IMR-90 (cell line): Measurements from ENCODE around the gene CMIP. TPM values are rescaled to one million over a fixed set of nuclear protein-coding genes. Genes with fewer than 3 reads are reported as not detected.

Source experiments
- ATAC-seq: fragments of 200-7000 bp; cut with Tn5 transposase; 2 replicates; pipeline ENCODE4 v1.9.1; 2020; ENCODE audit warnings: low read depth, mild to moderate bottlenecking, moderate library complexity
- BruUV-seq: library from RNA; stranded (reverse); fragments of 400-500 nt; replicated peaks from 2 replicates; lab custom pipeline; 2021; lab: Mats Ljungman, UMichigan
- CTCF ChIA-PET: fragments of 300-600 bp; formaldehyde crosslinking; extraction: SDS; loops from one replicate; lab custom pipeline; 2021; ENCODE audit warnings: antibody characterized with exemption; lab: Yijun Ruan, JAX
- POLR2A ChIA-PET: fragments of 300-600 bp; sonication (Branson Sonifier 250); formaldehyde crosslinking; loops from one replicate; lab custom pipeline; 2022; ENCODE audit warnings: antibody characterized with exemption; ENCODE audit not compliant: unreplicated experiment; lab: Charles Lee
- DNase-seq: peaks from one replicate; pipeline ENCODE4 v3.0.0; 2013
- H2AFZ ChIP-seq: replicated peaks from 2 replicates; pipeline ENCODE3; 2013; ENCODE audit warnings: low read length, mild to moderate bottlenecking; ENCODE audit not compliant: poor library complexity
- H2AK5ac ChIP-seq: 2 replicates; pipeline ENCODE4 v1.6.1; 2013; ENCODE audit warnings: low read depth, low read length, inconsistent platforms
- H2AK9ac ChIP-seq: replicated peaks from 2 replicates; pipeline ENCODE3; 2013; ENCODE audit warnings: mild to moderate bottlenecking, low read depth, low read length, moderate library complexity; ENCODE audit not compliant: poor library complexity
- H2BK120ac ChIP-seq: 2 replicates; pipeline ENCODE4 v1.6.1; 2013; ENCODE audit warnings: low read depth, low read length, inconsistent platforms
- H2BK15ac ChIP-seq: 3 replicates; pipeline ENCODE4 v1.6.1; 2013; ENCODE audit warnings: low read depth, low read length, inconsistent platforms
- H2BK20ac ChIP-seq: 2 replicates; pipeline ENCODE4 v1.6.1; 2013; ENCODE audit warnings: low read depth, mild to moderate bottlenecking, inconsistent platforms, low read length, moderate library complexity
- H2BK5ac ChIP-seq: 2 replicates; pipeline ENCODE4 v1.6.1; 2013; ENCODE audit warnings: mild to moderate bottlenecking, low read depth, low read length, inconsistent platforms; ENCODE audit not compliant: poor library complexity, severe bottlenecking
- H3K14ac ChIP-seq: replicated peaks from 2 replicates; pipeline ENCODE4 v1.6.1; 2013; ENCODE audit warnings: low read depth, low read length, inconsistent platforms
- H3K18ac ChIP-seq: 2 replicates; pipeline ENCODE4 v1.6.1; 2013; ENCODE audit warnings: low read depth, low read length, control low read depth
- H3K23ac ChIP-seq: 2 replicates; pipeline ENCODE4 v1.6.1; 2013; ENCODE audit warnings: low read depth, low read length, inconsistent platforms
- H3K27ac ChIP-seq: 2 replicates; pipeline ENCODE4 v1.5.1; 2013; ENCODE audit warnings: mild to moderate bottlenecking, control low read depth, low read length; ENCODE audit not compliant: insufficient read depth
- H3K27me3 ChIP-seq: 2 replicates; pipeline ENCODE4 v1.6.1; 2013; ENCODE audit warnings: low read length; ENCODE audit not compliant: control insufficient read depth, insufficient read depth
- H3K36me3 ChIP-seq: 2 replicates; pipeline ENCODE4 v1.6.1; 2013; ENCODE audit warnings: low read length, mixed read lengths; ENCODE audit not compliant: control insufficient read depth, insufficient read depth
- H3K4ac ChIP-seq: 2 replicates; pipeline ENCODE4 v1.6.1; 2013; ENCODE audit warnings: low read depth, low read length, inconsistent platforms
- H3K4me1 ChIP-seq: 2 replicates; pipeline ENCODE4 v1.6.1; 2013; ENCODE audit warnings: low read length, mixed read lengths; ENCODE audit not compliant: control insufficient read depth, insufficient read depth
- H3K4me2 ChIP-seq: 2 replicates; pipeline ENCODE4 v1.6.1; 2013; ENCODE audit warnings: low read depth, mild to moderate bottlenecking, control low read depth, low read length, moderate library complexity
- H3K4me3 ChIP-seq: 2 replicates; pipeline ENCODE4 v1.5.1; 2013; ENCODE audit warnings: low read depth, mild to moderate bottlenecking, control low read depth, low read length, moderate library complexity; ENCODE audit not compliant: insufficient read depth
- H3K56ac ChIP-seq: 2 replicates; pipeline ENCODE4 v1.6.1; 2013; ENCODE audit warnings: low read length, inconsistent platforms; ENCODE audit not compliant: insufficient read depth; ENCODE audit errors: extremely low read depth
- H3K79me1 ChIP-seq, 2 experiments: 2 replicates each; pipeline ENCODE4 v1.6.1; 2013; ENCODE audit warnings: low read length in 2 of 2, inconsistent platforms in 1 of 2, low read depth in 1 of 2
- H3K9ac ChIP-seq: 2 replicates; pipeline ENCODE4 v1.6.1; 2013; ENCODE audit warnings: low read depth, low read length, control low read depth
- H3K9me1 ChIP-seq: 2 replicates; pipeline ENCODE4 v1.6.1; 2013; ENCODE audit warnings: low read length, inconsistent platforms; ENCODE audit not compliant: insufficient read depth
- H3K9me3 ChIP-seq: 2 replicates; pipeline ENCODE4 v1.6.1; 2013; ENCODE audit warnings: low read length; ENCODE audit not compliant: control insufficient read depth, insufficient read depth
- H4K20me1 ChIP-seq: 2 replicates; pipeline ENCODE4 v1.6.1; 2013; ENCODE audit warnings: low read length, inconsistent platforms; ENCODE audit not compliant: insufficient read depth
- H4K5ac ChIP-seq: 2 replicates; pipeline ENCODE4 v1.6.1; 2013; ENCODE audit warnings: mild to moderate bottlenecking, low read depth, low read length, control low read depth
- H4K8ac ChIP-seq, 2 experiments: 2 replicates each; pipeline ENCODE4 v1.6.1; 2013; ENCODE audit warnings: low read depth in 2 of 2, low read length in 2 of 2, control low read depth in 1 of 2, inconsistent platforms in 1 of 2
- H4K91ac ChIP-seq: 2 replicates; pipeline ENCODE4 v1.6.1; 2013; ENCODE audit warnings: low read depth, low read length, inconsistent platforms; ENCODE audit not compliant: insufficient read depth
- BHLHE40 ChIP-seq: fragments of 150-350 bp; IDR thresholded peaks from 2 replicates; pipeline ENCODE4 v1.6.1; 2016; ENCODE audit warnings: mild to moderate bottlenecking, low read depth, low read length
- CEBPB ChIP-seq: IDR thresholded peaks from 2 replicates; pipeline ENCODE4 v1.6.1; 2012; ENCODE audit warnings: low read depth, low read length, improper control_type of control experiment
- CHD1 ChIP-seq: IDR thresholded peaks from 2 replicates; pipeline ENCODE4 v1.6.1; 2012; ENCODE audit warnings: low read depth, low read length, improper control_type of control experiment
- ELK1 ChIP-seq: fragments of 150-350 bp; IDR thresholded peaks from 2 replicates; pipeline ENCODE4 v1.6.1; 2016; ENCODE audit warnings: low read depth, mild to moderate bottlenecking, low read length, moderate library complexity, borderline replicate concordance
- FOS ChIP-seq: fragments of 150-350 bp; IDR thresholded peaks from 2 replicates; pipeline ENCODE4 v1.6.1; 2016; ENCODE audit warnings: low read depth, low read length
- POLR2A ChIP-seq: IDR thresholded peaks from 2 replicates; pipeline ENCODE4 v1.6.1; 2012; ENCODE audit warnings: mild to moderate bottlenecking, low read depth, low read length
- RFX5 ChIP-seq: IDR thresholded peaks from 2 replicates; pipeline ENCODE4 v1.8.0; 2012; ENCODE audit warnings: low read depth, mild to moderate bottlenecking, low read length, moderate library complexity
- WGBS, 2 experiments: methylation state at CpG; one replicate each; pipeline versions ENCODE4 v1.1.5 to v1.1.7; 2013; ENCODE audit warnings: missing lambda C conversion rate in 2 of 2; ENCODE audit not compliant: insufficient read length in 1 of 2; ENCODE audit errors: extremely low coverage in 2 of 2; 5-methylcytosine and 5-hydroxymethylcytosine counted together
- dilution Hi-C: fragments of 300-500 bp; cut with HindIII; formaldehyde crosslinking; loops from one replicate; pipeline ENCODE4 v1.14.3; 2018; ENCODE audit warnings: low sequenced_read_pairs; ENCODE audit not compliant: unreplicated experiment
- in situ Hi-C: fragments of 300-500 bp; cut with MboI; formaldehyde crosslinking; loops from 3 replicates; pipeline ENCODE4 v1.14.3; 2019; ENCODE audit warnings: low sequenced_read_pairs, inconsistent platforms, mixed read lengths
- intact Hi-C: fragments of 100-400 bp; cut with micrococcal nuclease; formaldehyde crosslinking; loops from 2 replicates; pipeline ENCODE4 v1.10.0; 2022
- polyA plus RNA-seq, 3 experiments: library from polyadenylated mRNA; depleted of rRNA; stranded (reverse); fragments of >200 nt; gene quantifications; 2 replicates each; pipeline ENCODE4 v1.2.3, GENCODE V29; 2012; ENCODE audit warnings: low replicate concordance in 1 of 3
- total RNA-seq: library from RNA; depleted of rRNA; stranded (reverse); fragments of >200 nt; gene quantifications from 2 replicates; pipeline ENCODE4 v1.2.3, GENCODE V29; 2012

CMIP gene
- total and polyA plus RNA-seq, 2 of the 4 experiments (the other 2 are of a cell fraction), result 3.2 to 11.6 TPM

- no TSS peak for BruUV-seq
Measured at GRCh38 chr16:81416749-81417148, 27.9 kb upstream of the CMIP start.

More at GRCh38 chr16:81416749-81417148, 27.9 kb upstream of the CMIP start:
- Histone ChIP-seq H4K91ac (no peak overlapping the region), H3K79me1 (no peaks in the 10 kb centered on the region), H3K56ac (no peak overlapping the region), H2BK5ac (no peak overlapping the region), H3K27me3 (peaks cover 2% of the 10 kb centered on the region; the same call in 1 of the 2 replicates), H3K14ac (no peak overlapping the region), H3K9me3 (peaks cover 2% of the 10 kb centered on the region; the same call in 1 of the 2 replicates), H4K5ac (no peak overlapping the region), H2AK9ac (no peak overlapping the region), H3K36me3 (no peaks in the 10 kb centered on the region), H3K4me2 (no peak overlapping the region), H3K9ac (no peak overlapping the region), H3K27ac (no peak overlapping the region), H3K4me1 (no peaks in the 10 kb centered on the region), H2AK5ac (no peak overlapping the region), H3K4me3 (no peak overlapping the region), H3K9me1 (no peaks in the 10 kb centered on the region), H2BK120ac (no peak overlapping the region), H2AFZ (no peak overlapping the region), H3K23ac (no peak overlapping the region), H3K4ac (no peak overlapping the region), H4K8ac (no peak overlapping the region), H2BK15ac (no peak overlapping the region), H4K20me1 (no peaks in the 10 kb centered on the region), H3K18ac (no peak overlapping the region), H2BK20ac (no peak overlapping the region)
- dilution Hi-C loops (no loop called here), intact Hi-C loops (no loop called here), in situ Hi-C loops (no loop called here)
- ChIA-PET CTCF (no interaction called here), POLR2A (no interaction called here)
- TF ChIP-seq CHD1 (no peak), ELK1 (no peak), BHLHE40 (no peak), RFX5 (no peak), FOS (no peak), CEBPB (no peak), POLR2A (no peak)
- WGBS, 2 experiments, result 83% methylated on average over 8 of the region's 8 CpGs; no CpG with 5 or more reads in 1 of the 2 experiments
- no peak for DNase-seq
- no peak for ATAC-seq
